ENCODE data around the gene DNAH10. TPM values are rescaled to one million over a fixed set of nuclear protein-coding genes. Genes with fewer than 3 reads are reported as not detected.

Gene DNAH10
- total RNA-seq, 4 donors from 2014 or later, result 0.14 to 0.20 TPM; not detected in 2

DNA sequence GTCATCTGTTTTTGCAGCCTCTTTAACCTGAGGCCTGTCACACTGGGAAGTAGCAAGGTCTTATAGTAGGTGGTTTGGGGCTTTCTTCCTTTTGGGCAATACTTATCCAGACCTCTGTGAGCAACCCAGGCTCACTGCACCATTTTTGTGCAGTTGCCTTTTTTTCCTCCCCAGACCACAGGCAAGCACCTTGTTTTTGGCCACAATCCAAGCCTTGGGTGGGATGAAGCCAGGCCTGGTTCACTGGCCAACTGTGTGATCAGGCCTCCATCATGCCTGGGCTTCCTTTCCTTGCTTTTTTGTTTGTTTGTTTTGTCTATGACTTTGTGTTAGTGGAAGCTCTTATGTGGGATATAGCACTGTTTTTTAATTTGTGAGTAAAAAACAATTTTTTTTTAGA, 71.7 kb downstream of the DNAH10 start:
- Histone ChIP-seq H3K4me3 (no peak overlapping the region), H3K27ac (no peak overlapping the region), H3K9me3 (no peaks in the 10 kb centered on the region), H3K36me3 (no peaks in the 10 kb centered on the region), H3K27me3 (no peaks in the 10 kb centered on the region), H3K4me1 (no peaks in the 10 kb centered on the region)
- TF ChIP-seq, protein P1, sequence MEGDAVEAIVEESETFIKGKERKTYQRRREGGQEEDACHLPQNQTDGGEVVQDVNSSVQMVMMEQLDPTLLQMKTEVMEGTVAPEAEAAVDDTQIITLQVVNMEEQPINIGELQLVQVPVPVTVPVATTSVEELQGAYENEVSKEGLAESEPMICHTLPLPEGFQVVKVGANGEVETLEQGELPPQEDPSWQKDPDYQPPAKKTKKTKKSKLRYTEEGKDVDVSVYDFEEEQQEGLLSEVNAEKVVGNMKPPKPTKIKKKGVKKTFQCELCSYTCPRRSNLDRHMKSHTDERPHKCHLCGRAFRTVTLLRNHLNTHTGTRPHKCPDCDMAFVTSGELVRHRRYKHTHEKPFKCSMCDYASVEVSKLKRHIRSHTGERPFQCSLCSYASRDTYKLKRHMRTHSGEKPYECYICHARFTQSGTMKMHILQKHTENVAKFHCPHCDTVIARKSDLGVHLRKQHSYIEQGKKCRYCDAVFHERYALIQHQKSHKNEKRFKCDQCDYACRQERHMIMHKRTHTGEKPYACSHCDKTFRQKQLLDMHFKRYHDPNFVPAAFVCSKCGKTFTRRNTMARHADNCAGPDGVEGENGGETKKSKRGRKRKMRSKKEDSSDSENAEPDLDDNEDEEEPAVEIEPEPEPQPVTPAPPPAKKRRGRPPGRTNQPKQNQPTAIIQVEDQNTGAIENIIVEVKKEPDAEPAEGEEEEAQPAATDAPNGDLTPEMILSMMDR (IDR thresholded peaks at IDR 0.05), result no peak
- no peak for TF ChIP-seq EP300 (IDR thresholded peaks at IDR 0.05; ENCODE audit: low read depth)
- no peak for TF ChIP-seq POLR2AphosphoS5 (IDR thresholded peaks at IDR 0.05)
- no peak for TF ChIP-seq POLR2A (IDR thresholded peaks at IDR 0.05)
- no peak for DNase-seq
- in situ Hi-C loops (cut with MboI; ENCODE audit: low pct_ligation_motif_present in 1 of 4, low pct_unique_long_range_greater_than_20kb in 1 of 4, low sequenced_read_pairs in 3 of 4), result no loop called here
- intact Hi-C loops (cut with DNase I; ENCODE audit: low total_unique reads), result no loop called here

DNA sequence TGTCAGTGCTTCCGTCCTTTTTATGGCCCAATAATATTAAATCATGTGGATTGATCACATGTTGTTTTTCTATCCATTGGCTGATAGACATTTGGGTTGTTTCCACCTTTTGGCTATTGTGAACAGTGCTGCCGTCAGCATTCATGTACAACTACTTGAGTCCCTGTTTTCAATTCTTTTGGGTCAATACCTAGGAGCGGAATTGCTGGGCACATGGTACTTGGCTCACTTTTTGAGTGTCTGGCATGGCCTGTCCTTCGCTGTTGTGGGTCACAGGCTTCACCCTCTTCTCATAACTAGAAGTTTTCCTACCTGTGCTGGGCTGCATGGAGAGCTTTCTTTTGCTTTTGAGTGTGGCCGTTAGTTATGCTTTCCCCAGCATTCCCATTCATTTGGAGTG, 72.7 kb downstream of the DNAH10 start:
- Histone ChIP-seq H3K9me3 (no peaks in the 10 kb centered on the region), H3K4me3 (no peak overlapping the region), H3K27ac (no peak overlapping the region), H3K36me3 (no peaks in the 10 kb centered on the region), H3K27me3 (no peaks in the 10 kb centered on the region), H3K4me1 (no peaks in the 10 kb centered on the region)
- in situ Hi-C loops (cut with MboI; ENCODE audit: low pct_ligation_motif_present in 1 of 4, low pct_unique_long_range_greater_than_20kb in 1 of 4, low sequenced_read_pairs in 3 of 4), result no loop called here
- TF ChIP-seq POLR2AphosphoS5 (IDR thresholded peaks at IDR 0.05) (no peak), EP300 (IDR thresholded peaks at IDR 0.05; ENCODE audit: low read depth) (no peak), POLR2A (IDR thresholded peaks at IDR 0.05) (no peak)
- TF ChIP-seq, protein P1 (IDR thresholded peaks at IDR 0.05), result no peak
- intact Hi-C loops (cut with DNase I; ENCODE audit: low total_unique reads), result no loop called here
- DNase-seq, result no peak
- WGBS, 2 donors (ENCODE audit: low coverage in 1 of 2), result 90 to 91% methylated on average over 2 to 5 of the region's 5 CpGs

DNA sequence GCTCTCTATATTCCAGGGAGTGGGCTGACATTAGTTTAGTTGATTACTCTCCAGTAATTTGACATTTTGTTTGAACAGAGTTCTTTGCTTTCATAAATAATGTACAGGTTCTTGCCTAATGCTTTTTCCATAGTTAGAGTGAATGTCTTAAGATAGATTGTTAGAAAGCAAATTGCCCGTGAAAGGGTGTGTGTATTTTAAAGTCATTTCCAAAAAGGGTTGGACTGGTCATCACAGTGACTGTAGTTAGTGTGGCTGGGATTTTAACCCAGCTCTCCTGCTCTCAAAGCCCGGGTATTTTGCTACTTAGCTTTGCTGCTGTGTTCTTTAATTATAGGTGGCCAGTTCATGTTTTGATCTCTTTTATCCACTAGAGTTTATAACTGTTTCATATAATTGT, 74.2 kb downstream of the DNAH10 start:
- in situ Hi-C loops (cut with MboI; ENCODE audit: low pct_ligation_motif_present in 1 of 4, low pct_unique_long_range_greater_than_20kb in 1 of 4, low sequenced_read_pairs in 3 of 4), result no loop called here
- H3K27me3 ChIP-seq, result no peaks in the 10 kb centered on the region
- no peak overlapping the region for H3K4me3 ChIP-seq
- TF ChIP-seq EP300 (IDR thresholded peaks at IDR 0.05; ENCODE audit: low read depth) (no peak), POLR2AphosphoS5 (IDR thresholded peaks at IDR 0.05) (no peak), POLR2A (IDR thresholded peaks at IDR 0.05) (no peak)
- TF ChIP-seq, protein P1 (IDR thresholded peaks at IDR 0.05), result no peak
- no peak for DNase-seq
- H3K36me3 ChIP-seq, result no peaks in the 10 kb centered on the region
- no peak overlapping the region for H3K27ac ChIP-seq
- WGBS, 2 donors (ENCODE audit: low coverage in 1 of 2), result 39 to 62% methylated on average over 2 of the region's 2 CpGs
- no peaks in the 10 kb centered on the region for H3K9me3 ChIP-seq
- intact Hi-C loops (cut with DNase I; ENCODE audit: low total_unique reads), result no loop called here
- H3K4me1 ChIP-seq, result no peaks in the 10 kb centered on the region

DNA sequence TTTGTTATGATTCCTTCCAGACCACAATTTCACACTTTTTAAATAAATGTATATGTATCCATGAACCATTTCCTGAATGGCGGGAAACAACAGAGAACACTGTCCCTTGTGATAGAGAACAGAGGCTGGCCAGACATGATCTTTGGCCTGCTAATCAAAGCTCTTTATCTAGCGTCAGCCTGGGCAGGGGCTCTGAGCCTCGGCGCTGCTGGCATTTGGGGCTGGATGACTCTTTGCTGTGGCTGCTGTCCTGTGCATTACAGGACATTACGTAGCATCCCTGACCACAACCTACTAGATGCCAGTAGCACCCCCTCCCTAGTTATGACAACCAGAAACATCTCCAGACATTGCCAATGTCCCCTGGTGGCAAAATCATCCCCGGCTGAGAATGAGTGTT, 77.7 kb downstream of the DNAH10 start:
- intact Hi-C loops (cut with DNase I; ENCODE audit: low total_unique reads), result no loop called here
- H3K27me3 ChIP-seq, result no peaks in the 10 kb centered on the region
- H3K4me3 ChIP-seq, result no peak overlapping the region
- no peak overlapping the region for H3K27ac ChIP-seq
- no peaks in the 10 kb centered on the region for H3K9me3 ChIP-seq
- in situ Hi-C loops (cut with MboI; ENCODE audit: low pct_ligation_motif_present in 1 of 4, low pct_unique_long_range_greater_than_20kb in 1 of 4, low sequenced_read_pairs in 3 of 4), result no loop called here
- H3K4me1 ChIP-seq, result no peaks in the 10 kb centered on the region
- 67 to 80% methylated on average over 1 to 6 of the region's 6 CpGs for WGBS, 2 donors (ENCODE audit: low coverage in 1 of 2)
- no peaks in the 10 kb centered on the region for H3K36me3 ChIP-seq
- TF ChIP-seq, protein P1 (IDR thresholded peaks at IDR 0.05), result no peak
- no peak for TF ChIP-seq POLR2AphosphoS5 (IDR thresholded peaks at IDR 0.05)
- TF ChIP-seq EP300 (IDR thresholded peaks at IDR 0.05; ENCODE audit: low read depth), result no peak
- no peak for TF ChIP-seq POLR2A (IDR thresholded peaks at IDR 0.05)
- no peak for DNase-seq
